Hair follicular keratinocyte (primary cell): ENCODE measurements around the gene VWC2L. TPM values are rescaled to one million over a fixed set of nuclear protein-coding genes. Genes with fewer than 3 reads are reported as not detected.

Experiments
- total RNA-seq: library from RNA; depleted of rRNA; stranded (reverse); fragments of >200 nt; gene quantifications from 2 replicates; pipeline ENCODE4 v1.2.3, GENCODE V29; 2015

Gene VWC2L
- total RNA-seq, result not detected in 2 replicates

DNA sequence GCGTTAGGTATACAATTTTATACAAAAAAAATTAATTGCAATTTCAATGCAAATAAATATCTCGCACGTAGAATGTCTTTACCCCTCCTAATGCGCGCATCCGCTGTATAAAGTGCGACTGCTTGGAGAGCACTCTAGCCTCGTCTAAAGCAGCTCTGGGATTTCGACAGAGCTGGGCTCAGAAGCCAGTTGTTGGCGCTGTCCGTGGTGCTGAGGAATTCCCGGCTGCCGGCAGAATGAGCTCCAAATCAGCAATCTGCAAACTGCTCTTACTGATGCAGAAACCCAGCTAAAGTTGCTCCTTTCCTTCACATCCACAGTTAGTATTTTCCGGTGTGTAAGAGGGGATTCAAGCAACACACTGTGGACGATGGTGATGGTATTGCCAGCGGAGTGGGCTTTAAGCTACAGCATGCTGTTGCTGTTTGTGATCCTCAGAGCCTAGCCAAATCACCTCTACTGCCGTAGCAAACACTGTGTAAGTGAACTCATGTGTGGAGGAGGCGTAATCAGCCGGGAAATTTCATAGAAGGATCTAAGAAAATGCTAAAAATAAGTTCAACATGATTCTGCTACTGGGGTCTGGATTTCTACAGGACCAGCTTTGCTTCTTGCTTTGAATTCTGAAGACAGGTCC lies at the start of gene VWC2L:
TSS of gene VWC2L (plus strand) at position 137 of the 637 bp plus-strand sequence. CDS start 3,140 bp downstream, outside the sequence.

